ENCODE results near the gene ULK1.

GRCh38 chr12:131862600-131862993 is 31.8 kb upstream of the ULK1 start:
- TF ChIP-seq, protein P1, sequence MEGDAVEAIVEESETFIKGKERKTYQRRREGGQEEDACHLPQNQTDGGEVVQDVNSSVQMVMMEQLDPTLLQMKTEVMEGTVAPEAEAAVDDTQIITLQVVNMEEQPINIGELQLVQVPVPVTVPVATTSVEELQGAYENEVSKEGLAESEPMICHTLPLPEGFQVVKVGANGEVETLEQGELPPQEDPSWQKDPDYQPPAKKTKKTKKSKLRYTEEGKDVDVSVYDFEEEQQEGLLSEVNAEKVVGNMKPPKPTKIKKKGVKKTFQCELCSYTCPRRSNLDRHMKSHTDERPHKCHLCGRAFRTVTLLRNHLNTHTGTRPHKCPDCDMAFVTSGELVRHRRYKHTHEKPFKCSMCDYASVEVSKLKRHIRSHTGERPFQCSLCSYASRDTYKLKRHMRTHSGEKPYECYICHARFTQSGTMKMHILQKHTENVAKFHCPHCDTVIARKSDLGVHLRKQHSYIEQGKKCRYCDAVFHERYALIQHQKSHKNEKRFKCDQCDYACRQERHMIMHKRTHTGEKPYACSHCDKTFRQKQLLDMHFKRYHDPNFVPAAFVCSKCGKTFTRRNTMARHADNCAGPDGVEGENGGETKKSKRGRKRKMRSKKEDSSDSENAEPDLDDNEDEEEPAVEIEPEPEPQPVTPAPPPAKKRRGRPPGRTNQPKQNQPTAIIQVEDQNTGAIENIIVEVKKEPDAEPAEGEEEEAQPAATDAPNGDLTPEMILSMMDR (IDR thresholded peaks at IDR 0.05), result no peak
- TF ChIP-seq POLR2A (IDR thresholded peaks at IDR 0.05), result no peak
